Uterus (tissue), 2 donors: ENCODE data around the gene GPR108.

Experiments used
- POLR2A ChIP-seq, 2 donors: fragments of 450-650 bp; IDR thresholded peaks; one replicate each; pipeline ENCODE4 v1.6.1; 2016; ENCODE audit warnings: antibody characterized with exemption in 2 of 2, mild to moderate bottlenecking in 1 of 2, moderate library complexity in 1 of 2
- TF ChIP-seq, protein P1 (sequence below), 4 experiments: fragments of 200-600 bp in 2 of 4; fragments of 450-650 bp in 2 of 4; sonication (generic) in 2 of 4; IDR thresholded peaks; one replicate each; pipeline ENCODE4 v1.5.1; 2016 to 2019; ENCODE audit warnings: antibody characterized with exemption in 4 of 4, mild to moderate bottlenecking in 2 of 4, moderate library complexity in 1 of 4

DNA sequence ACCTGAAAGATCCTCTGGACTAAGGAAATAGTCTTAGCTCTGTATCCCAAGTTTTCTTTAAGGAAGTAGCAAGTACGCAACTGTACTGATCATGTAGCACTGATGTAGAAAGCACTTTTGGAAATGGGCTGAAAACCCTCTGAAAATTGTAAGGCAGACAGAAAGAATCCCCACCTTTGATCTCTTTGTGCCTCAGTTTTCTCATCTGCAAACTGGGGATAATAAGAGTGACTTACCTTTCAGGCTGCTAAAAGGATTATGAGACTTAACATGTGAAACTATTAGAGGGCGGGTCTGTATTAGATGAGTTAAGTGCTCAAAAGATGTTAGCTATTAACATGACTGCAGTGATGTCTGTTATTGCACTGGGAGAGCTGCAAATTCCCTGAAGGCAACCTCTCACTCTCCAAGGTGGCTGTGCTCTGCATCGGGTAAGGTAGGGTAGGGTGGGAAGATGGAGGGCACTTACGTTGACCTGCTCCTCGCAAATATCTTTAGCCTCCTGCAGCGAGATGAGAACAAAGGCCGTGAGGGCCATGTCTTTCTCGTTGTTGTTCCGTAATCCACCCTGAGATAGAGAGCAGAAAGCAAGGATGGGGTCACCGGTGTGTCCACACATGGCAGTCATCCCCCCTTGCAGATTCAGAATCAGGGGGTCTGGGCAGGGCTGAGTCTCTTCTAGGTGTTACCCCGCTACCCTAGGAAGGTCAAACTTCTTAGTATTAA is 47.1 kb downstream of the GPR108 start:
- TF ChIP-seq, protein P1, sequence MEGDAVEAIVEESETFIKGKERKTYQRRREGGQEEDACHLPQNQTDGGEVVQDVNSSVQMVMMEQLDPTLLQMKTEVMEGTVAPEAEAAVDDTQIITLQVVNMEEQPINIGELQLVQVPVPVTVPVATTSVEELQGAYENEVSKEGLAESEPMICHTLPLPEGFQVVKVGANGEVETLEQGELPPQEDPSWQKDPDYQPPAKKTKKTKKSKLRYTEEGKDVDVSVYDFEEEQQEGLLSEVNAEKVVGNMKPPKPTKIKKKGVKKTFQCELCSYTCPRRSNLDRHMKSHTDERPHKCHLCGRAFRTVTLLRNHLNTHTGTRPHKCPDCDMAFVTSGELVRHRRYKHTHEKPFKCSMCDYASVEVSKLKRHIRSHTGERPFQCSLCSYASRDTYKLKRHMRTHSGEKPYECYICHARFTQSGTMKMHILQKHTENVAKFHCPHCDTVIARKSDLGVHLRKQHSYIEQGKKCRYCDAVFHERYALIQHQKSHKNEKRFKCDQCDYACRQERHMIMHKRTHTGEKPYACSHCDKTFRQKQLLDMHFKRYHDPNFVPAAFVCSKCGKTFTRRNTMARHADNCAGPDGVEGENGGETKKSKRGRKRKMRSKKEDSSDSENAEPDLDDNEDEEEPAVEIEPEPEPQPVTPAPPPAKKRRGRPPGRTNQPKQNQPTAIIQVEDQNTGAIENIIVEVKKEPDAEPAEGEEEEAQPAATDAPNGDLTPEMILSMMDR (IDR thresholded peaks at IDR 0.05): no peak
- no peak for TF ChIP-seq POLR2A (IDR thresholded peaks at IDR 0.05)
